Effector memory CD8-positive, alpha-beta T cell (primary cell): ENCODE measurements around the gene IL22RA1.

ENCODE experiments used
- ATAC-seq: fragments of 150-1000 bp; cut with Tn5 transposase; replicated peaks from 2 replicates; pipeline ENCODE4 v1.10.0; 2021; ENCODE audit warnings: mild to moderate bottlenecking, moderate library complexity
- DNase-seq, 3 experiments: peaks; one replicate each; pipeline ENCODE4 v3.0.0; 2021
- H3K27ac Mint-ChIP-seq, 2 donors: one replicate each; pipeline ENCODE4 v1.8.0; 2022; ENCODE audit warnings: mild to moderate bottlenecking in 2 of 2, mixed read lengths in 2 of 2, moderate library complexity in 2 of 2
- H3K27me3 Mint-ChIP-seq, 2 donors: one replicate each; pipeline ENCODE4 v1.8.0; 2022; ENCODE audit warnings: mixed read lengths in 2 of 2
- H3K36me3 Mint-ChIP-seq: one replicate; pipeline ENCODE4 v1.8.0; 2022; ENCODE audit warnings: mild to moderate bottlenecking, moderate library complexity, mixed read lengths; ENCODE audit not compliant: insufficient read depth
- H3K4me1 Mint-ChIP-seq, 2 donors: one replicate each; pipeline ENCODE4 v1.8.0; 2022; ENCODE audit warnings: low read depth in 2 of 2, mixed read lengths in 2 of 2
- H3K4me3 Mint-ChIP-seq, 2 donors: one replicate each; pipeline ENCODE4 v1.8.0; 2022; ENCODE audit warnings: mild to moderate bottlenecking in 2 of 2, mixed read lengths in 2 of 2, moderate library complexity in 2 of 2
- H3K9me3 Mint-ChIP-seq, 2 donors: one replicate each; pipeline ENCODE4 v1.8.0; 2022; ENCODE audit warnings: mixed read lengths in 2 of 2

Gene IL22RA1

GRCh38 chr1:24178407-24178806, 35.5 kb upstream of the IL22RA1 start:
- no peaks in the 10 kb centered on the region for H3K27me3 Mint-ChIP-seq
- no peak overlapping the region for H3K4me3 Mint-ChIP-seq
- no peaks in the 10 kb centered on the region for H3K9me3 Mint-ChIP-seq
- peaks cover 8 to 20% of the 10 kb centered on the region in 2 donors for H3K4me1 Mint-ChIP-seq
- DNase-seq (no peak), ATAC-seq (no peak)
- peaks cover 9% of the 10 kb centered on the region for H3K36me3 Mint-ChIP-seq
- no peak overlapping the region for H3K27ac Mint-ChIP-seq

GRCh38 chr1:24177161-24177560, 34.2 kb upstream of the IL22RA1 start:
- ATAC-seq, result no peak
- H3K4me3 Mint-ChIP-seq, result no peak overlapping the region
- no peaks in the 10 kb centered on the region for H3K9me3 Mint-ChIP-seq
- no peak overlapping the region for H3K27ac Mint-ChIP-seq
- peaks cover 8 to 18% of the 10 kb centered on the region in 2 donors for H3K4me1 Mint-ChIP-seq
- H3K27me3 Mint-ChIP-seq, result no peaks in the 10 kb centered on the region
- peaks cover 9% of the 10 kb centered on the region for H3K36me3 Mint-ChIP-seq
- DNase-seq, result no peak

- no peaks in the 10 kb centered on the region for H3K27me3 Mint-ChIP-seq
- H3K36me3 Mint-ChIP-seq, result peaks cover 9% of the 10 kb centered on the region
- H3K27ac Mint-ChIP-seq, result peak overlapping the region in 1 of 2 donors; percentile 11
- H3K9me3 Mint-ChIP-seq, result no peaks in the 10 kb centered on the region
- H3K4me1 Mint-ChIP-seq, result peaks cover 3 to 15% of the 10 kb centered on the region in 2 donors
- no peak for ATAC-seq
- DNase-seq, result no peak
- no peak overlapping the region for H3K4me3 Mint-ChIP-seq
These were observed 32.3 kb upstream of the IL22RA1 start for GRCh38 chr1:24175033-24175755.

GRCh38 chr1:24173638-24174575, 31.0 kb upstream of the IL22RA1 start:
- no peak for ATAC-seq
- Mint-ChIP-seq H3K36me3 (peaks cover 2% of the 10 kb centered on the region), H3K4me1 (peaks cover 3 to 15% of the 10 kb centered on the region in 2 donors)

GRCh38 chr1:24172598-24172997, 29.7 kb upstream of the IL22RA1 start:
- ATAC-seq, result no peak
- Mint-ChIP-seq H3K4me3 (no peak overlapping the region), H3K27me3 (no peaks in the 10 kb centered on the region), H3K9me3 (no peaks in the 10 kb centered on the region), H3K36me3 (peaks cover 2% of the 10 kb centered on the region), H3K4me1 (peaks cover 3 to 15% of the 10 kb centered on the region in 2 donors), H3K27ac (no peak overlapping the region)
- DNase-seq, result no peak

More at GRCh38 chr1:24173638-24174575, 31.0 kb upstream of the IL22RA1 start:
- Mint-ChIP-seq H3K27me3 (no peaks in the 10 kb centered on the region), H3K27ac (peak overlapping the region in 1 of 2 donors; percentile 32), H3K9me3 (no peaks in the 10 kb centered on the region), H3K4me3 (no peak overlapping the region)
- no peak for DNase-seq

- no peaks in the 10 kb centered on the region for H3K9me3 Mint-ChIP-seq
- H3K27ac Mint-ChIP-seq, result no peak overlapping the region
- no peak for DNase-seq
- no peak overlapping the region for H3K4me3 Mint-ChIP-seq
- no peaks in the 10 kb centered on the region for H3K36me3 Mint-ChIP-seq
- peaks cover 0 to 9% of the 10 kb centered on the region in 2 donors for H3K4me1 Mint-ChIP-seq
- no peak for ATAC-seq
- H3K27me3 Mint-ChIP-seq, result no peaks in the 10 kb centered on the region
These were observed 26.3 kb upstream of the IL22RA1 start for GRCh38 chr1:24169286-24169685.

GRCh38 chr1:24168245-24168644, 25.3 kb upstream of the IL22RA1 start:
- Mint-ChIP-seq H3K27ac (no peak overlapping the region), H3K9me3 (no peaks in the 10 kb centered on the region), H3K4me1 (peaks cover 0 to under 1% of the 10 kb centered on the region in 2 donors), H3K27me3 (no peaks in the 10 kb centered on the region), H3K4me3 (no peak overlapping the region), H3K36me3 (no peaks in the 10 kb centered on the region)
- ATAC-seq (no peak), DNase-seq (no peak)

- Mint-ChIP-seq H3K4me1 (no peaks in the 10 kb centered on the region), H3K27me3 (no peaks in the 10 kb centered on the region), H3K4me3 (no peak overlapping the region), H3K36me3 (no peaks in the 10 kb centered on the region), H3K9me3 (no peaks in the 10 kb centered on the region), H3K27ac (no peak overlapping the region)
- ATAC-seq, result no peak
- DNase-seq, result no peak
These were observed 24.1 kb upstream of the IL22RA1 start for GRCh38 chr1:24167008-24167407.

GRCh38 chr1:24165500-24165899, 22.6 kb upstream of the IL22RA1 start:
- no peaks in the 10 kb centered on the region for H3K27me3 Mint-ChIP-seq
- ATAC-seq (no peak), DNase-seq (no peak)
- no peaks in the 10 kb centered on the region for H3K9me3 Mint-ChIP-seq
- H3K4me1 Mint-ChIP-seq, result no peaks in the 10 kb centered on the region
- no peaks in the 10 kb centered on the region for H3K36me3 Mint-ChIP-seq
- H3K27ac Mint-ChIP-seq, result no peak overlapping the region
- H3K4me3 Mint-ChIP-seq, result no peak overlapping the region

- no peak overlapping the region for H3K4me3 Mint-ChIP-seq
- no peaks in the 10 kb centered on the region for H3K36me3 Mint-ChIP-seq
- H3K27me3 Mint-ChIP-seq, result no peaks in the 10 kb centered on the region
- no peak for DNase-seq
- H3K9me3 Mint-ChIP-seq, result no peaks in the 10 kb centered on the region
- no peak overlapping the region for H3K27ac Mint-ChIP-seq
- H3K4me1 Mint-ChIP-seq, result no peaks in the 10 kb centered on the region
- no peak for ATAC-seq
These were observed 21.1 kb upstream of the IL22RA1 start for GRCh38 chr1:24164004-24164403.

- H3K36me3 Mint-ChIP-seq, result no peaks in the 10 kb centered on the region
- no peaks in the 10 kb centered on the region for H3K4me1 Mint-ChIP-seq
- DNase-seq (no peak), ATAC-seq (no peak)
- no peaks in the 10 kb centered on the region for H3K9me3 Mint-ChIP-seq
- peak overlapping the region in 1 of 2 donors; percentile 68 for H3K27ac Mint-ChIP-seq
- H3K27me3 Mint-ChIP-seq, result no peaks in the 10 kb centered on the region
- H3K4me3 Mint-ChIP-seq, result no peak overlapping the region
These were observed 19.3 kb upstream of the IL22RA1 start for GRCh38 chr1:24162201-24162600.

GRCh38 chr1:24161270-24161669, 18.3 kb upstream of the IL22RA1 start:
- Mint-ChIP-seq H3K27ac (peak overlapping the region in 1 of 2 donors; percentile 11), H3K9me3 (no peaks in the 10 kb centered on the region), H3K36me3 (peaks cover 3% of the 10 kb centered on the region), H3K4me3 (no peak overlapping the region), H3K27me3 (no peaks in the 10 kb centered on the region), H3K4me1 (no peaks in the 10 kb centered on the region)
- DNase-seq, result no peak
- no peak for ATAC-seq

- ATAC-seq (no peak), DNase-seq (no peak)
- Mint-ChIP-seq H3K4me3 (no peak overlapping the region), H3K36me3 (peaks cover 4% of the 10 kb centered on the region), H3K9me3 (no peaks in the 10 kb centered on the region), H3K27me3 (no peaks in the 10 kb centered on the region), H3K4me1 (no peaks in the 10 kb centered on the region), H3K27ac (peak overlapping the region in 1 of 2 donors; percentile 42)
These were observed 16.4 kb upstream of the IL22RA1 start for GRCh38 chr1:24159366-24159765.
